Measurements from ENCODE around the gene KCTD2. TPM values are rescaled to one million over a fixed set of nuclear protein-coding genes. Genes with fewer than 3 reads are reported as not detected.

The KCTD2 gene
- total RNA-seq, 1 donor from 2014 or later: 17.1 TPM

DNA sequence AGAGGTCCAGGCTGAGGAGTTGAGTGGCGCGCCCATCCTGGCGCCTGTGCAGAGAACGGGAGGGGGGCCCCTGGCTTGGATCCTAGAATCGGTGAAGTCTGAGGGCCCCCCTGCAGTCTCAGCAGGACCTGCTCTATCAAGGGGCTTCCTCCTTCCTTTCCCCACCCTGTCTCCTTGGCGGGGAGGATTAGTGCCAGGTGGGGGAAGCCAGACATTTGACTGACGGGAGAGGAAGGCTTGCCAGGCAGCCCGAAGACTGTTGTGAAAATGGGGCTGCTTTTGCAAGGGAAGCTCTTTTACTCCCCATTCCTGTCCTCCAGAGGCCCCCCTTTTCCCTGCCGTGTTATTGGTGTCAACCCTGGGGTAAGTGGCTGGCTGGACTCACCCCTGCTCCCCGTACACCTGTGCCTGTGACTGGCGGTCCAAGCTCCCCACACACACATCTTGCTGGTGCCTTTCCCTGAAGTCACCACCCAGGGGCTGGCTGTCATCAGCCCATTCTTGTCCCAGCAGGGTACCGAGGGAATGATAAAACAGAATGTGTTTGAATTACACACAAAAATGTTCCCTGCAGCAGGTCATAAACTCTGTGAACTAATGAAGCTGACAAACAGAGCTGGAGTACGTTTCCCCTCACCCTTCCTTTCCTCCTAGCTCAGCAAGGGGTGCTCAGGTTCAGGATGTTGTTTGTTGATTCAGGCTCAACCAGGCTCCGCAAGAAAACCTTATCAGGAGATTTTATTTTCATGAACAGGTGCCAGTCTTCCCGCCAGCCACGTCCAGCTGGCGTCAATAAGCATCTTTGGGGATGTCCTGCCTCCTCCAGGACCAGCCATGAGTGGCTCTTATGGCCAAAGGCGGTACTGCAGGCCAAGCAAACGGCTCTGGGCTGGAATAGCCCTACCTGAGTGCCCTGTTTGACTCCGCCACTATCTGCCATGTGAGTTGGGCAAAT lies 58.4 kb downstream of the KCTD2 start:
- Histone ChIP-seq H3K27me3 (ENCODE audit: insufficient read depth, low read length) (peaks cover 3% of the 10 kb centered on the region), H3K27ac (ENCODE audit: low read depth, low read length) (no peak overlapping the region), H3K9me3 (ENCODE audit: insufficient read depth, low read depth, low read length) (no peaks in the 10 kb centered on the region), H3K79me2 (ENCODE audit: insufficient read depth, low read length) (peaks cover 2% of the 10 kb centered on the region), H3K4me1 (ENCODE audit: insufficient read depth, low read length) (peaks cover 11% of the 10 kb centered on the region), H3K36me3 (ENCODE audit: insufficient read depth, low read length) (no peaks in the 10 kb centered on the region), H4K20me1 (ENCODE audit: insufficient read depth, low read length) (no peaks in the 10 kb centered on the region), H2AFZ (ENCODE audit: low read depth, low read length) (no peak overlapping the region), H3K9ac (ENCODE audit: low read length) (no peak overlapping the region), H3K4me2 (ENCODE audit: low read length) (no peak overlapping the region), H3K4me3 (ENCODE audit: insufficient read depth, low read depth, low read length) (no peak overlapping the region)
- no peak for FAIRE-seq
- no peak overlapping the region for H3K4me3 Mint-ChIP-seq (ENCODE audit: unreplicated experiment)
- no peak for TF ChIP-seq EZH2 (IDR thresholded peaks at IDR 0.05; ENCODE audit: insufficient read depth, low read length)
- peak; percentile 78 for TF ChIP-seq CTCF (IDR thresholded peaks at IDR 0.05; ENCODE audit: insufficient read depth, low read depth, low read length)
- peak; percentile 12 for DNase-seq (ENCODE audit: low read depth)
- peaks cover 8% of the 10 kb centered on the region for H3K27me3 Mint-ChIP-seq (ENCODE audit: low read depth, unreplicated experiment)
- no peaks in the 10 kb centered on the region for H3K4me1 Mint-ChIP-seq (ENCODE audit: low read depth, unreplicated experiment)
- no peaks in the 10 kb centered on the region for H3K9me3 Mint-ChIP-seq (ENCODE audit: unreplicated experiment)
- H3K27ac Mint-ChIP-seq (ENCODE audit: unreplicated experiment): no peak overlapping the region
- H3K36me3 Mint-ChIP-seq (ENCODE audit: low read depth, unreplicated experiment): peaks cover 7% of the 10 kb centered on the region

GRCh38 chr17:75108193-75108592 lies 61.2 kb downstream of the KCTD2 start:
- Histone ChIP-seq H3K27me3 (ENCODE audit: insufficient read depth, low read length) (peaks cover 3% of the 10 kb centered on the region), H3K36me3 (ENCODE audit: insufficient read depth, low read length) (no peaks in the 10 kb centered on the region), H2AFZ (ENCODE audit: low read depth, low read length) (no peak overlapping the region), H3K4me3 (ENCODE audit: insufficient read depth, low read depth, low read length) (no peak overlapping the region), H3K4me2 (ENCODE audit: low read length) (no peak overlapping the region), H3K79me2 (ENCODE audit: insufficient read depth, low read length) (peaks cover 7% of the 10 kb centered on the region), H3K9ac (ENCODE audit: low read length) (no peak overlapping the region), H3K4me1 (ENCODE audit: insufficient read depth, low read length) (peaks cover 16% of the 10 kb centered on the region), H4K20me1 (ENCODE audit: insufficient read depth, low read length) (no peaks in the 10 kb centered on the region), H3K27ac (ENCODE audit: low read depth, low read length) (no peak overlapping the region), H3K9me3 (ENCODE audit: insufficient read depth, low read depth, low read length) (no peaks in the 10 kb centered on the region)
- Mint-ChIP-seq H3K36me3 (ENCODE audit: low read depth, unreplicated experiment) (peaks cover 7% of the 10 kb centered on the region), H3K27ac (ENCODE audit: unreplicated experiment) (no peak overlapping the region), H3K9me3 (ENCODE audit: unreplicated experiment) (peaks cover 2% of the 10 kb centered on the region), H3K4me1 (ENCODE audit: low read depth, unreplicated experiment) (peaks cover 7% of the 10 kb centered on the region), H3K27me3 (ENCODE audit: low read depth, unreplicated experiment) (peaks cover 8% of the 10 kb centered on the region), H3K4me3 (ENCODE audit: unreplicated experiment) (peak overlapping the region; percentile 36)
- FAIRE-seq (no peak), DNase-seq (ENCODE audit: low read depth) (no peak)
- TF ChIP-seq EZH2 (IDR thresholded peaks at IDR 0.05; ENCODE audit: insufficient read depth, low read length): no peak
- TF ChIP-seq CTCF (IDR thresholded peaks at IDR 0.05; ENCODE audit: insufficient read depth, low read depth, low read length): no peak

- peaks cover 7% of the 10 kb centered on the region for H3K4me1 Mint-ChIP-seq (ENCODE audit: low read depth, unreplicated experiment)
- TF ChIP-seq CTCF (IDR thresholded peaks at IDR 0.05; ENCODE audit: insufficient read depth, low read depth, low read length) (no peak), EZH2 (IDR thresholded peaks at IDR 0.05; ENCODE audit: insufficient read depth, low read length) (no peak)
- H3K4me2 ChIP-seq (ENCODE audit: low read length): peak overlapping the region; percentile 94
Measured at GRCh38 chr17:75109046-75109406, 62.0 kb downstream of the KCTD2 start.

More at GRCh38 chr17:75109046-75109406, 62.0 kb downstream of the KCTD2 start:
- Mint-ChIP-seq H3K27ac (ENCODE audit: unreplicated experiment) (no peak overlapping the region), H3K27me3 (ENCODE audit: low read depth, unreplicated experiment) (peaks cover 8% of the 10 kb centered on the region), H3K4me3 (ENCODE audit: unreplicated experiment) (peak overlapping the region; percentile 91), H3K36me3 (ENCODE audit: low read depth, unreplicated experiment) (peaks cover 7% of the 10 kb centered on the region), H3K9me3 (ENCODE audit: unreplicated experiment) (peaks cover 2% of the 10 kb centered on the region)
- peak overlapping the region; percentile 74 for H3K4me3 ChIP-seq (ENCODE audit: insufficient read depth, low read depth, low read length)
- H4K20me1 ChIP-seq (ENCODE audit: insufficient read depth, low read length): peaks cover 3% of the 10 kb centered on the region
- peaks cover 3% of the 10 kb centered on the region for H3K27me3 ChIP-seq (ENCODE audit: insufficient read depth, low read length)
- H3K36me3 ChIP-seq (ENCODE audit: insufficient read depth, low read length): no peaks in the 10 kb centered on the region
- H3K27ac ChIP-seq (ENCODE audit: low read depth, low read length): no peak overlapping the region
- H2AFZ ChIP-seq (ENCODE audit: low read depth, low read length): peak overlapping the region; percentile 94
- peaks cover 20% of the 10 kb centered on the region for H3K4me1 ChIP-seq (ENCODE audit: insufficient read depth, low read length)
- peaks cover 7% of the 10 kb centered on the region for H3K79me2 ChIP-seq (ENCODE audit: insufficient read depth, low read length)
- peak overlapping the region; percentile 78 for H3K9ac ChIP-seq (ENCODE audit: low read length)
- no peaks in the 10 kb centered on the region for H3K9me3 ChIP-seq (ENCODE audit: insufficient read depth, low read depth, low read length)
- no peak for FAIRE-seq
- no peak for DNase-seq (ENCODE audit: low read depth)
